PFSK-1 (cell line): ENCODE data around the gene DCK.

ENCODE experiments used
- FOXP2 ChIP-seq: optimal IDR thresholded peaks from 2 replicates; pipeline ENCODE3; 2011; ENCODE audit warnings: borderline replicate concordance, control low read depth, inconsistent platforms; ENCODE audit not compliant: insufficient read depth; ENCODE audit errors: extremely low read length, extremely low read depth
- POLR2AphosphoS5 ChIP-seq: IDR thresholded peaks from 2 replicates; pipeline ENCODE4 v1.6.1; 2012; ENCODE audit warnings: low read depth, mild to moderate bottlenecking, control low read depth, low read length, moderate library complexity
- REST ChIP-seq, 2 experiments: IDR thresholded peaks; 2 replicates each; pipeline versions ENCODE4 v1.6.1 to v1.8.0; 2011 to 2012; ENCODE audit warnings: low read depth in 2 of 2, low read length in 2 of 2, control low read depth in 1 of 2, inconsistent platforms in 1 of 2, mild to moderate bottlenecking in 1 of 2, moderate library complexity in 1 of 2; ENCODE audit not compliant: insufficient read depth in 1 of 2
- SIN3A ChIP-seq: IDR thresholded peaks from 2 replicates; pipeline ENCODE4 v1.6.1; 2012; ENCODE audit warnings: mild to moderate bottlenecking, low read length, moderate library complexity, borderline replicate concordance; ENCODE audit not compliant: insufficient read depth
- TAF1 ChIP-seq: IDR thresholded peaks from 2 replicates; pipeline ENCODE4 v1.6.1; 2012; ENCODE audit warnings: low read length, control low read depth, borderline replicate concordance; ENCODE audit not compliant: insufficient read depth

The DCK gene

GRCh38 chr4:70992391-70992881 lies 1.0 kb upstream of the DCK start:
- TF ChIP-seq REST (IDR thresholded peaks at IDR 0.05; ENCODE audit: insufficient read depth in 1 of 2, low read depth in 2 of 2, low read length in 2 of 2) (no peak), SIN3A (no peak), POLR2AphosphoS5 (no peak), TAF1 (no peak), FOXP2 (no peak)

GRCh38 chr4:70994069-70994366 lies 569 bp downstream of the DCK start:
- TF ChIP-seq SIN3A (no peak), TAF1 (no peak)

- TF ChIP-seq TAF1: no peak
- no peak for TF ChIP-seq POLR2AphosphoS5
- TF ChIP-seq SIN3A: no peak
- no peak for TF ChIP-seq REST (IDR thresholded peaks at IDR 0.05; ENCODE audit: insufficient read depth in 1 of 2, low read depth in 2 of 2, low read length in 2 of 2)
- no peak for TF ChIP-seq FOXP2
These were observed 1.1 kb downstream of the DCK start for GRCh38 chr4:70994387-70995099.

DNA sequence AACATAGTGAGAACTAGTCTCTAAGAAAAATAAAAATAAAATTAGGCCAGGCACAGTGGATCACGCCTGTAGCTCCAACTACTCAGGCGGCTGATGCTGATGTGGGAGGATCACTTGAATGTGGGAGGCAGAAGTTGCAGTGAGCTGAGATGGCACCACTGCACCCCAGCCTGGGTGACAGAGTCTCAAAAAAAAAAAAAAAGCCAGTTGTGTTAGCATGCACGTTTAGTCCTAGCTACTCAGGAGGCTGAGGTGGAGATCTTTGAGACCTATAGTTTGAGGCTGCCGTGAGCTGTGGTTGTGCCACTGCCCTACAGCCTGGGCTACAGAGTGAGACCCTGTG lies 2.5 kb downstream of the DCK start:
- TF ChIP-seq SIN3A (no peak), TAF1 (no peak), POLR2AphosphoS5 (no peak), REST (IDR thresholded peaks at IDR 0.05; ENCODE audit: insufficient read depth in 1 of 2, low read depth in 2 of 2, low read length in 2 of 2) (no peak), FOXP2 (no peak)

DNA sequence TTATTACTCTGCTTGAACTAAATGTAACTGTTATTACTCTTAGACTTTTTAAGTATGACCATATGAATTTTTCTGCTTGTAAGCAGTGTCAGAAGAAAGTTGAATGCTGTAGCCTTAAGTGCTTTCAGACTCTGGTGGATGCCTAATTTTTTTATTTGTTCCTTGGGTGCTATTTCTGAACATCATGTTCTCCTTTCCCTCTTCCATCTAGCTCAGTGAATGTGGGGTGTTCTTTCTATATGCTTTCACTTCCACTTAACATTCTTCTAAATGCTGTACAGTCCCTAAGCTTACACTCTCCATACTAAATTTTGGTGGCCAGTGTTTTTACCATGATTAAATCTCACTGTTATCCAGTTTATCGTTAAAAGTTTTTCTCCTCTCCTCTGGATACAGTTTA lies 3.6 kb downstream of the DCK start:
- TF ChIP-seq REST (IDR thresholded peaks at IDR 0.05; ENCODE audit: insufficient read depth in 1 of 2, low read depth in 2 of 2, low read length in 2 of 2) (no peak), FOXP2 (no peak), POLR2AphosphoS5 (no peak), SIN3A (no peak), TAF1 (no peak)
